K562 (cell line): ENCODE measurements around the gene HOXB3. TPM values are rescaled to one million over a fixed set of nuclear protein-coding genes. Genes with fewer than 3 reads are reported as not detected.

Source experiments
- BRD9 ChIP-seq: fragments of 450-650 bp; IDR thresholded peaks from 2 replicates; pipeline ENCODE4 v1.6.1; 2018; ENCODE audit warnings: low read depth; ENCODE audit not compliant: partially characterized antibody
- CHD2 ChIP-seq: IDR thresholded peaks from 2 replicates; pipeline ENCODE4 v1.6.1; 2011; ENCODE audit warnings: low read depth, low read length
- CREM ChIP-seq: IDR thresholded peaks from 2 replicates; pipeline ENCODE4 v1.6.1; 2014; ENCODE audit warnings: antibody characterized with exemption, low read depth
- ELK1 ChIP-seq: sonication (generic); formaldehyde crosslinking; IDR thresholded peaks from 2 replicates; pipeline ENCODE4 v1.8.1; 2022; ENCODE audit warnings: missing genetic modification reagents
- HINFP ChIP-seq: fragments of 450-650 bp; conservative IDR thresholded peaks from 2 replicates; pipeline ENCODE4 v1.6.1; 2016; ENCODE audit warnings: missing genetic modification characterization, low read depth, mild to moderate bottlenecking, control low read depth, missing compliant biosample characterization
- MEIS2 ChIP-seq: fragments of 450-650 bp; IDR thresholded peaks from 2 replicates; pipeline ENCODE4 v1.6.1; 2014; ENCODE audit warnings: mild to moderate bottlenecking; ENCODE audit not compliant: partially characterized antibody
- NCOR1 ChIP-seq: fragments of 450-650 bp; IDR thresholded peaks from 2 replicates; pipeline ENCODE4 v1.6.1; 2016; ENCODE audit warnings: mild to moderate bottlenecking, moderate library complexity
- PPARD ChIP-seq: fragments of 250-450 bp; sonication (Bioruptor Pico); IDR thresholded peaks from 2 replicates; pipeline ENCODE4 v1.8.0; 2022; ENCODE audit warnings: inconsistent platforms, mild to moderate bottlenecking, moderate library complexity
- RBFOX2 ChIP-seq: fragments of 200-400 bp; formaldehyde crosslinking; IDR thresholded peaks from 2 replicates; pipeline ENCODE4 v1.6.1; 2017; ENCODE audit warnings: low read depth, mild to moderate bottlenecking, low read length, moderate library complexity
- SREBF1 ChIP-seq: fragments of 150-350 bp; IDR thresholded peaks from 2 replicates; pipeline ENCODE4 v1.6.1; 2014; ENCODE audit warnings: antibody characterized with exemption, low read depth, low read length, borderline replicate concordance
- ZBED1 ChIP-seq: IDR thresholded peaks from 2 replicates; pipeline ENCODE4 v1.6.1; 2014
- ZBTB7A ChIP-seq: IDR thresholded peaks from 2 replicates; pipeline ENCODE4 v1.6.1; 2011; ENCODE audit warnings: low read depth, mild to moderate bottlenecking, low read length, moderate library complexity, borderline replicate concordance; ENCODE audit not compliant: control insufficient read depth
- ZBTB8A ChIP-seq: fragments of 450-650 bp; IDR thresholded peaks from 2 replicates; pipeline ENCODE4 v1.6.1; 2018; ENCODE audit warnings: mild to moderate bottlenecking, moderate library complexity; ENCODE audit not compliant: partially characterized antibody
- ZNF263 ChIP-seq: sonication (generic); formaldehyde crosslinking; IDR thresholded peaks from 2 replicates; pipeline ENCODE4 v1.8.0; 2022; ENCODE audit warnings: mild to moderate bottlenecking, missing genetic modification reagents, borderline replicate concordance
- ZNF316 ChIP-seq: fragments of 450-650 bp; IDR thresholded peaks from 2 replicates; pipeline ENCODE4 v1.6.1; 2016
- ZNF384 ChIP-seq: IDR thresholded peaks from 2 replicates; pipeline ENCODE4 v1.6.1; 2012; ENCODE audit warnings: low read depth, low read length, improper control_type of control experiment
- ZNF444 ChIP-seq: fragments of 250-450 bp; sonication (Bioruptor Pico); IDR thresholded peaks from 2 replicates; pipeline ENCODE4 v1.4.0; 2020; ENCODE audit warnings: mild to moderate bottlenecking, moderate library complexity
- polyA plus RNA-seq, 8 experiments: library from polyadenylated mRNA; depleted of rRNA in 4 of 8; stranded (reverse) in 5 of 8; unstranded in 3 of 8; fragments of >200 nt; fragmentation: Nextera tagmentation in 2 of 8; fragmentation: Illumina TruSeq in 1 of 8; extraction: Ambion mirVana in 2 of 8; extraction: Trizol in 1 of 8; gene quantifications; 2 replicates each; pipeline versions ENCODE4 v1.2.1 to v1.2.3, GENCODE V29; 2011 to 2014; ENCODE audit warnings: inconsistent platforms in 1 of 8, missing spikeins in 1 of 8
- total RNA-seq, 7 experiments: library from RNA; depleted of rRNA in 6 of 7; stranded (reverse); fragments of >200 nt in 6 of 7; fragmentation: Illumina TruSeq in 2 of 7; extraction: Trizol in 2 of 7; gene quantifications; 2 replicates each; pipeline versions ENCODE4 v1.2.1 to v1.2.3, GENCODE V29; 2011 to 2021; ENCODE audit warnings: low replicate concordance in 1 of 7
- TF ChIP-seq, protein P1 (sequence below): sonication (generic); IDR thresholded peaks from 2 replicates; pipeline ENCODE4 v1.6.1; 2016
- TF ChIP-seq, protein P2 (sequence below): sonication (generic); formaldehyde crosslinking; IDR thresholded peaks from 2 replicates; pipeline ENCODE4 v1.8.0; 2023; ENCODE audit warnings: missing genetic modification reagents, mild to moderate bottlenecking, borderline replicate concordance

Gene HOXB3
- total and polyA plus RNA-seq, 9 of the 15 experiments (the other 6 are each of a cell fraction or from before 2014, with no cell fraction given), result 2.4 to 41.3 (median 20.2) TPM

- TF ChIP-seq ZNF263 (CRISPR knock-in tag) (peak; percentile 16; the same call in 1 of the 2 replicates), CHD2 (no peak), ZBTB8A (no peak), ZBTB7A (no peak), ZBED1 (no peak), ZNF384 (peak; percentile 49; the same call in 1 of the 2 replicates), HINFP (tag) (no peak), ZNF444 (CRISPR knock-in tag) (no peak), ZNF316 (peak; percentile 48), PPARD (no peak), SREBF1 (no peak), ELK1 (CRISPR knock-in tag) (no peak), NCOR1 (no peak), BRD9 (no peak), RBFOX2 (no peak), MEIS2 (peak; percentile 84), CREM (no peak)
- TF ChIP-seq, protein P1, sequence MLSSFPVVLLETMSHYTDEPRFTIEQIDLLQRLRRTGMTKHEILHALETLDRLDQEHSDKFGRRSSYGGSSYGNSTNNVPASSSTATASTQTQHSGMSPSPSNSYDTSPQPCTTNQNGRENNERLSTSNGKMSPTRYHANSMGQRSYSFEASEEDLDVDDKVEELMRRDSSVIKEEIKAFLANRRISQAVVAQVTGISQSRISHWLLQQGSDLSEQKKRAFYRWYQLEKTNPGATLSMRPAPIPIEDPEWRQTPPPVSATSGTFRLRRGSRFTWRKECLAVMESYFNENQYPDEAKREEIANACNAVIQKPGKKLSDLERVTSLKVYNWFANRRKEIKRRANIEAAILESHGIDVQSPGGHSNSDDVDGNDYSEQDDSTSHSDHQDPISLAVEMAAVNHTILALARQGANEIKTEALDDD, result no peak
- TF ChIP-seq, protein P2, sequence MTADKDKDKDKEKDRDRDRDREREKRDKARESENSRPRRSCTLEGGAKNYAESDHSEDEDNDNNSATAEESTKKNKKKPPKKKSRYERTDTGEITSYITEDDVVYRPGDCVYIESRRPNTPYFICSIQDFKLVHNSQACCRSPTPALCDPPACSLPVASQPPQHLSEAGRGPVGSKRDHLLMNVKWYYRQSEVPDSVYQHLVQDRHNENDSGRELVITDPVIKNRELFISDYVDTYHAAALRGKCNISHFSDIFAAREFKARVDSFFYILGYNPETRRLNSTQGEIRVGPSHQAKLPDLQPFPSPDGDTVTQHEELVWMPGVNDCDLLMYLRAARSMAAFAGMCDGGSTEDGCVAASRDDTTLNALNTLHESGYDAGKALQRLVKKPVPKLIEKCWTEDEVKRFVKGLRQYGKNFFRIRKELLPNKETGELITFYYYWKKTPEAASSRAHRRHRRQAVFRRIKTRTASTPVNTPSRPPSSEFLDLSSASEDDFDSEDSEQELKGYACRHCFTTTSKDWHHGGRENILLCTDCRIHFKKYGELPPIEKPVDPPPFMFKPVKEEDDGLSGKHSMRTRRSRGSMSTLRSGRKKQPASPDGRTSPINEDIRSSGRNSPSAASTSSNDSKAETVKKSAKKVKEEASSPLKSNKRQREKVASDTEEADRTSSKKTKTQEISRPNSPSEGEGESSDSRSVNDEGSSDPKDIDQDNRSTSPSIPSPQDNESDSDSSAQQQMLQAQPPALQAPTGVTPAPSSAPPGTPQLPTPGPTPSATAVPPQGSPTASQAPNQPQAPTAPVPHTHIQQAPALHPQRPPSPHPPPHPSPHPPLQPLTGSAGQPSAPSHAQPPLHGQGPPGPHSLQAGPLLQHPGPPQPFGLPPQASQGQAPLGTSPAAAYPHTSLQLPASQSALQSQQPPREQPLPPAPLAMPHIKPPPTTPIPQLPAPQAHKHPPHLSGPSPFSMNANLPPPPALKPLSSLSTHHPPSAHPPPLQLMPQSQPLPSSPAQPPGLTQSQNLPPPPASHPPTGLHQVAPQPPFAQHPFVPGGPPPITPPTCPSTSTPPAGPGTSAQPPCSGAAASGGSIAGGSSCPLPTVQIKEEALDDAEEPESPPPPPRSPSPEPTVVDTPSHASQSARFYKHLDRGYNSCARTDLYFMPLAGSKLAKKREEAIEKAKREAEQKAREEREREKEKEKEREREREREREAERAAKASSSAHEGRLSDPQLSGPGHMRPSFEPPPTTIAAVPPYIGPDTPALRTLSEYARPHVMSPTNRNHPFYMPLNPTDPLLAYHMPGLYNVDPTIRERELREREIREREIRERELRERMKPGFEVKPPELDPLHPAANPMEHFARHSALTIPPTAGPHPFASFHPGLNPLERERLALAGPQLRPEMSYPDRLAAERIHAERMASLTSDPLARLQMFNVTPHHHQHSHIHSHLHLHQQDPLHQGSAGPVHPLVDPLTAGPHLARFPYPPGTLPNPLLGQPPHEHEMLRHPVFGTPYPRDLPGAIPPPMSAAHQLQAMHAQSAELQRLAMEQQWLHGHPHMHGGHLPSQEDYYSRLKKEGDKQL (CRISPR knock-in tag), result no peak
These were observed 33.3 kb downstream of the HOXB3 start (continued) for GRCh38 chr17:48556576-48557401.
